ENCODE measurements around the gene FAAP100.

FAAP100 gene

GRCh38 chr17:81492706-81493105 is 59.4 kb downstream of the FAAP100 start:
- H3K27ac ChIP-seq (ENCODE audit: insufficient read depth in 1 of 2, low read depth in 1 of 2, low read length in 2 of 2, poor library complexity in 1 of 2, severe bottlenecking in 2 of 2): no peak overlapping the region
- H3K36me3 ChIP-seq (ENCODE audit: control insufficient read depth in 4 of 4, insufficient read depth in 4 of 4, low read length in 3 of 4): no peaks in the 10 kb centered on the region
- H3K4me1 ChIP-seq (ENCODE audit: control extremely low read depth in 1 of 4, control insufficient read depth in 4 of 4, insufficient read depth in 4 of 4, low read length in 3 of 4): peaks cover 0 to 30% (median 22%) of the 10 kb centered on the region in 4 experiments
- peaks cover 0 to 2% (median 0%) of the 10 kb centered on the region in 5 experiments for H3K27me3 ChIP-seq (replicated peaks in 2 of 5; ENCODE audit: control insufficient read depth in 4 of 5, insufficient read depth in 5 of 5, low read length in 4 of 5)
- POLR2A ChIA-PET: no interaction called here
- no peaks in the 10 kb centered on the region for H3K9me3 ChIP-seq (ENCODE audit: control extremely low read depth in 1 of 5, control insufficient read depth in 4 of 5, insufficient read depth in 2 of 5, low read depth in 1 of 5, low read length in 4 of 5)
- no peak for DNase-seq
- CTCF ChIA-PET: interaction anchor here (1.8 kb wide), 1 partner anchor 17 kb away, joined by 5 read pairs; no protein-coding TSS in a partner anchor
- no peak overlapping the region for H3K4me3 ChIP-seq (ENCODE audit: control insufficient read depth in 1 of 7, extremely low read depth in 1 of 7, insufficient read depth in 4 of 7, low read depth in 2 of 7, low read length in 6 of 7)
- 92% methylated on average over 3 of the region's 9 CpGs for WGBS (ENCODE audit: insufficient coverage)

DNA sequence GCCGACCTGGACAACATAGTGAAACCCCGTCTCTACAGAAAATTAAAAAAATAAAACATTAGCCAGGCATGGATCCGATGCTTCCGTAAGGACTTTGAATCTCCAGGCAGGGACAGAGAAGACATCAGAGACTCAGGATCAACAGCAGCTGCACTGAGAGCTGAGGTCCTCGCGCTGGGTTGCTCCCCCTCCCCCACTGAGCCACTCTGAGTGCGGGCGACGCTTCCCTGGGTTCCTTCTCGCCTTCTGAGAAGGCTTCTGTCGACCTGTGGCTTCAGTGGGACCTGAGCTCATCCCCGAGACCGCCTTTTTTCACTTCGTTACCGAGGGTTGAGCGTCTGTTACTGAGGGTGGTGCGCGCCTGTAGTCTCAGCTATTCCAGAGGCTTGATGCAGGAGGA is 60.0 kb downstream of the FAAP100 start:
- WGBS (ENCODE audit: insufficient coverage): 91% methylated on average over 14 of the region's 18 CpGs
- CTCF ChIA-PET: interaction anchor here (0.7 to 1.8 kb wide), 2 partner anchors 9 to 17 kb away, joined by 3 to 5 read pairs; no protein-coding TSS in a partner anchor

GRCh38 chr17:81491761-81492160 is 60.4 kb downstream of the FAAP100 start:
- POLR2A ChIA-PET: interaction anchor here (1.0 kb wide), 1 partner anchor 26 kb away, joined by 3 read pairs; no protein-coding TSS in a partner anchor
- Histone ChIP-seq H3K4me1 (ENCODE audit: control extremely low read depth in 1 of 4, control insufficient read depth in 4 of 4, insufficient read depth in 4 of 4, low read length in 3 of 4) (peaks cover 0 to 40% (median 29%) of the 10 kb centered on the region in 4 experiments), H3K27me3 (replicated peaks in 2 of 5; ENCODE audit: control insufficient read depth in 4 of 5, insufficient read depth in 5 of 5, low read length in 4 of 5) (peaks cover 0 to 2% (median 0%) of the 10 kb centered on the region in 5 experiments), H3K36me3 (ENCODE audit: control insufficient read depth in 4 of 4, insufficient read depth in 4 of 4, low read length in 3 of 4) (no peaks in the 10 kb centered on the region), H3K4me3 (ENCODE audit: control insufficient read depth in 1 of 7, extremely low read depth in 1 of 7, insufficient read depth in 4 of 7, low read depth in 2 of 7, low read length in 6 of 7) (no peak overlapping the region), H3K27ac (ENCODE audit: insufficient read depth in 1 of 2, low read depth in 1 of 2, low read length in 2 of 2, poor library complexity in 1 of 2, severe bottlenecking in 2 of 2) (no peak overlapping the region), H3K9me3 (ENCODE audit: control extremely low read depth in 1 of 5, control insufficient read depth in 4 of 5, insufficient read depth in 2 of 5, low read depth in 1 of 5, low read length in 4 of 5) (no peaks in the 10 kb centered on the region)
- DNase-seq: no peak
- CTCF ChIA-PET: interaction anchor here (0.7 to 1.8 kb wide), 2 partner anchors 9 to 18 kb away, joined by 3 to 5 read pairs; no protein-coding TSS in a partner anchor
- 65% methylated on average over 4 of the region's 5 CpGs for WGBS (ENCODE audit: insufficient coverage)

More for the DNA sequence above, 60.0 kb downstream of the FAAP100 start:
- no peak overlapping the region for H3K27ac ChIP-seq (ENCODE audit: insufficient read depth in 1 of 2, low read depth in 1 of 2, low read length in 2 of 2, poor library complexity in 1 of 2, severe bottlenecking in 2 of 2)
- peaks cover 0 to 2% (median 0%) of the 10 kb centered on the region in 5 experiments for H3K27me3 ChIP-seq (replicated peaks in 2 of 5; ENCODE audit: control insufficient read depth in 4 of 5, insufficient read depth in 5 of 5, low read length in 4 of 5)
- DNase-seq: no peak
- H3K4me3 ChIP-seq (ENCODE audit: control insufficient read depth in 1 of 7, extremely low read depth in 1 of 7, insufficient read depth in 4 of 7, low read depth in 2 of 7, low read length in 6 of 7): no peak overlapping the region
- H3K4me1 ChIP-seq (ENCODE audit: control extremely low read depth in 1 of 4, control insufficient read depth in 4 of 4, insufficient read depth in 4 of 4, low read length in 3 of 4): peaks cover 0 to 35% (median 27%) of the 10 kb centered on the region in 4 experiments
- H3K36me3 ChIP-seq (ENCODE audit: control insufficient read depth in 4 of 4, insufficient read depth in 4 of 4, low read length in 3 of 4): no peaks in the 10 kb centered on the region
- no peaks in the 10 kb centered on the region for H3K9me3 ChIP-seq (ENCODE audit: control extremely low read depth in 1 of 5, control insufficient read depth in 4 of 5, insufficient read depth in 2 of 5, low read depth in 1 of 5, low read length in 4 of 5)
- POLR2A ChIA-PET: interaction anchor here (1.0 kb wide), 1 partner anchor 26 kb away, joined by 3 read pairs; no protein-coding TSS in a partner anchor

- ChIA-PET CTCF (interaction anchor here (1.8 to 2.5 kb wide), 2 partner anchors 11 to 18 kb away, joined by 5 to 7 read pairs; no protein-coding TSS in a partner anchor), POLR2A (interaction anchor here (1.0 kb wide), 1 partner anchor 27 kb away, joined by 3 read pairs; no protein-coding TSS in a partner anchor)
- WGBS (ENCODE audit: insufficient coverage): 84% methylated on average over 4 of the region's 5 CpGs
These were observed 61.0 kb downstream of the FAAP100 start for GRCh38 chr17:81491181-81491581.

DNA sequence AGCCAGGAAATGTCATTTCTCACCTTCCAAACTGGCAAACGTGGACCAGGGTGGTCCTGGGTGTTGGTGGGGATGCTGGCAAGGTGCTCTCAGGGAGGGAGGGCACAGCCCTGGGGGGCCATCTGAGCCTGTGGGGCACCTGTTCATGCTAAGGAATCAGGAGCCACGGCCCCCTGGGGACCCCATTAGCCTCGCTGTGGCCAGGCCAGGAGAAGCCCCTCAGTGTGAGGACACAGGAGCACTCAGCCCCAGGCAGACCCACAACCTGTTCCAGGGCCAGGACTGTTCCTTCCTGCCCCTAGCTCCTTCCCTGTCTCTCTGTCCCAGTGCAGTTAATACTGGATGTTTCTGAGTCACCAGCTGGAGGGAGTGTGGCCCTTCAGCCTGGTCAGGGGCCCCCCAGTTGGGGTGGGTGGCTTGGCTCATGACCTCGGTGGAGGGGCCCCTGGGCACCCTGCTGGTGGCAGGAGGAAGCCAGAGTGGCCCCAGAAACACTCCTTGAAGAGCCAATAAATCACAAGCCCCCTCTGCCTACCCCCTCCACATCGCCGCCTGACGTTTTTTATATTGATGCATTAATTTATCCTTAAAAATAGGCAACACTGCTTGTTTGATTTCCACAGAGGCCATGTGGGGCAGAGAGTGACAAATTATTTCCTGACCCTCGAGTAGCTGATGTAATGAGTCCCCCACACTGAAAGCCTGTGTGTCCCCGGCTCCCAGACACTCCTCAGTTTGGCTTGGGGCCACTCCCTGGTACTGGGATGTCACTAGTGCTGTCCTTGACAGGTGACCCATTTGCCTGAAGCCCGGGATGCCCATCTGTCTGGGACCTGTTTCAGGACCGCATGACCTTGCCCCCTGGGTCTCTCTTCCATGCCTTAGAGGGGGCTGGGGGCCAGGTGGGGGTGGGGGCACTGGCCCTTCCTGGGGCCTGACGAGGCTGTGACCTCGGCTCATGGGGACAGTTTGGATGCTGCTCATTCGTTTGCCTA is 61.9 kb downstream of the FAAP100 start:
- ChIA-PET CTCF (interaction anchor here (1.1 to 2.5 kb wide), 4 partner anchors 11 to 61 kb away, joined by 4 to 7 read pairs (median 5); no protein-coding TSS in a partner anchor), POLR2A (interaction anchor here (1.0 kb wide), 1 partner anchor 24 kb away, joined by 3 read pairs; no protein-coding TSS in a partner anchor)
- WGBS (ENCODE audit: insufficient coverage): 60% methylated on average over 9 of the region's 14 CpGs
- no peak overlapping the region for H3K4me3 ChIP-seq (ENCODE audit: control insufficient read depth in 1 of 7, extremely low read depth in 1 of 7, insufficient read depth in 4 of 7, low read depth in 2 of 7, low read length in 6 of 7)
- no peaks in the 10 kb centered on the region for H3K36me3 ChIP-seq (ENCODE audit: control insufficient read depth in 4 of 4, insufficient read depth in 4 of 4, low read length in 3 of 4)
- no peaks in the 10 kb centered on the region for H3K9me3 ChIP-seq (ENCODE audit: control extremely low read depth in 1 of 5, control insufficient read depth in 4 of 5, insufficient read depth in 2 of 5, low read depth in 1 of 5, low read length in 4 of 5)
- H3K27ac ChIP-seq (ENCODE audit: insufficient read depth in 1 of 2, low read depth in 1 of 2, low read length in 2 of 2, poor library complexity in 1 of 2, severe bottlenecking in 2 of 2): no peak overlapping the region
- H3K27me3 ChIP-seq (replicated peaks in 2 of 5; ENCODE audit: control insufficient read depth in 4 of 5, insufficient read depth in 5 of 5, low read length in 4 of 5): peaks cover 0 to 2% (median 0%) of the 10 kb centered on the region in 5 experiments
- DNase-seq: no peak
- H3K4me1 ChIP-seq (ENCODE audit: control extremely low read depth in 1 of 4, control insufficient read depth in 4 of 4, insufficient read depth in 4 of 4, low read length in 3 of 4): peaks cover 4 to 53% (median 40%) of the 10 kb centered on the region in 4 experiments

More at GRCh38 chr17:81491181-81491581, 61.0 kb downstream of the FAAP100 start:
- H3K4me1 ChIP-seq (ENCODE audit: control extremely low read depth in 1 of 4, control insufficient read depth in 4 of 4, insufficient read depth in 4 of 4, low read length in 3 of 4): peaks cover 0 to 46% (median 34%) of the 10 kb centered on the region in 4 experiments
- DNase-seq: no peak
- H3K27me3 ChIP-seq (replicated peaks in 2 of 5; ENCODE audit: control insufficient read depth in 4 of 5, insufficient read depth in 5 of 5, low read length in 4 of 5): peaks cover 0 to 2% (median 0%) of the 10 kb centered on the region in 5 experiments
- H3K4me3 ChIP-seq (ENCODE audit: control insufficient read depth in 1 of 7, extremely low read depth in 1 of 7, insufficient read depth in 4 of 7, low read depth in 2 of 7, low read length in 6 of 7): no peak overlapping the region
- H3K36me3 ChIP-seq (ENCODE audit: control insufficient read depth in 4 of 4, insufficient read depth in 4 of 4, low read length in 3 of 4): no peaks in the 10 kb centered on the region
- H3K9me3 ChIP-seq (ENCODE audit: control extremely low read depth in 1 of 5, control insufficient read depth in 4 of 5, insufficient read depth in 2 of 5, low read depth in 1 of 5, low read length in 4 of 5): no peaks in the 10 kb centered on the region
- H3K27ac ChIP-seq (ENCODE audit: insufficient read depth in 1 of 2, low read depth in 1 of 2, low read length in 2 of 2, poor library complexity in 1 of 2, severe bottlenecking in 2 of 2): no peak overlapping the region
